ENCODE results near the gene KAT14. TPM values are rescaled to one million over a fixed set of nuclear protein-coding genes. Genes with fewer than 3 reads are reported as not detected.
"Not testable (repeated sequence)": the region's sequence is repeated elsewhere in the genome, so short reads cannot be mapped to it uniquely, and the experiment has no call there.

KAT14 gene
- total RNA-seq = 10 to 100 TPM; 17.9 to 21.6 TPM

- ChIA-PET POLR2A (interaction anchor here (0.6 to 0.9 kb wide), 3 partner anchors 150 to 455 kb away, joined by 3 to 5 read pairs (median 5); partner anchors contain the start of gene RRBP1), CTCF (interaction anchor here (0.7 to 1.4 kb wide), 3 partner anchors 8 to 150 kb away, joined by 3 to 5 read pairs (median 3); partner anchors contain the start of gene ZNF133)
Observed at GRCh38 chr20:18137412-18138265, at the start of gene KAT14, which contains the start of gene PET117. KAT14 (plus strand) TSS chr20:18137863; CDS start chr20:18142661, 4,798 bp downstream. PET117 (plus strand) TSS chr20:18137863; CDS start chr20:18137956, 93 bp downstream.

GRCh38 chr20:18088298-18088697 lies 49.4 kb upstream of the KAT14 start:
- POLR2A ChIA-PET, CTCF ChIA-PET: not testable (repeated sequence)

- POLR2A ChIA-PET, CTCF ChIA-PET: not testable (repeated sequence)
Observed at GRCh38 chr20:18088841-18089240, 48.8 kb upstream of the KAT14 start.

- ChIA-PET CTCF (no interaction called here), POLR2A (no interaction called here)
Observed at GRCh38 chr20:18090044-18090443, 47.6 kb upstream of the KAT14 start.

- POLR2A ChIA-PET = no interaction called here
Observed at GRCh38 chr20:18090477-18090876, 47.2 kb upstream of the KAT14 start.

GRCh38 chr20:18091623-18092022 lies 46.0 kb upstream of the KAT14 start:
- POLR2A ChIA-PET = no interaction called here
- CTCF ChIA-PET = no interaction called here

More at GRCh38 chr20:18090477-18090876, 47.2 kb upstream of the KAT14 start:
- CTCF ChIA-PET = no interaction called here

- POLR2A ChIA-PET = no interaction called here
- CTCF ChIA-PET = no interaction called here
Observed at GRCh38 chr20:18092890-18093289, 44.8 kb upstream of the KAT14 start.

- ChIA-PET POLR2A (no interaction called here), CTCF (no interaction called here)
Observed at GRCh38 chr20:18093388-18093787, 44.3 kb upstream of the KAT14 start.

GRCh38 chr20:18094191-18094590 lies 43.5 kb upstream of the KAT14 start:
- POLR2A ChIA-PET = no interaction called here
- CTCF ChIA-PET = no interaction called here

GRCh38 chr20:18100569-18100968 lies 37.1 kb upstream of the KAT14 start:
- POLR2A ChIA-PET, CTCF ChIA-PET: not testable (repeated sequence)

- ChIA-PET POLR2A (no interaction called here), CTCF (no interaction called here)
Observed at GRCh38 chr20:18101125-18101810, 36.4 kb upstream of the KAT14 start.

- CTCF ChIA-PET = no interaction called here
- POLR2A ChIA-PET = no interaction called here
Observed at GRCh38 chr20:18103497-18103896, 34.2 kb upstream of the KAT14 start.

GRCh38 chr20:18108326-18108725 lies 29.3 kb upstream of the KAT14 start:
- POLR2A ChIA-PET = no interaction called here

GRCh38 chr20:18128574-18128973 lies 9.1 kb upstream of the KAT14 start:
- CTCF ChIA-PET = not testable (repeated sequence)

More at GRCh38 chr20:18108326-18108725, 29.3 kb upstream of the KAT14 start:
- CTCF ChIA-PET = interaction anchor here (0.9 kb wide), 1 partner anchor 67 kb away, joined by 3 read pairs; no protein-coding TSS in a partner anchor

GRCh38 chr20:18132663-18133062 lies 5.0 kb upstream of the KAT14 start:
- POLR2A ChIA-PET = no interaction called here
- CTCF ChIA-PET = no interaction called here

More at GRCh38 chr20:18128574-18128973, 9.1 kb upstream of the KAT14 start:
- POLR2A ChIA-PET = not testable (repeated sequence)

GRCh38 chr20:18133962-18134361 lies 3.7 kb upstream of the KAT14 start:
- CTCF ChIA-PET = no interaction called here

GRCh38 chr20:18138266-18138582 lies 561 bp downstream of the KAT14 start:
- CTCF ChIA-PET = interaction anchor here (0.7 to 1.2 kb wide), 2 partner anchors 142 to 150 kb away, joined by 3 to 5 read pairs; partner anchors contain the start of gene ZNF133
- POLR2A ChIA-PET = interaction anchor here (0.6 to 0.9 kb wide), 2 partner anchors 149 to 456 kb away, joined by 3 to 5 read pairs; partner anchors contain the start of gene RRBP1

More at GRCh38 chr20:18133962-18134361, 3.7 kb upstream of the KAT14 start:
- POLR2A ChIA-PET = no interaction called here

- CTCF ChIA-PET = interaction anchor here (0.7 kb wide), 1 partner anchor 143 kb away, joined by 3 read pairs; no protein-coding TSS in a partner anchor
- POLR2A ChIA-PET = interaction anchor here (0.9 kb wide), 1 partner anchor 149 kb away, joined by 5 read pairs; no protein-coding TSS in a partner anchor
Observed at GRCh38 chr20:18138639-18139583, 1.2 kb downstream of the KAT14 start.

- CTCF ChIA-PET = no interaction called here
- POLR2A ChIA-PET = no interaction called here
Observed at GRCh38 chr20:18139832-18140231, 2.2 kb downstream of the KAT14 start.

Measured in activated CD8-positive, alpha-beta memory T cell treated with anti-CD3 and anti-CD28 coated beads for 36 hours (primary cell).